Ascending aorta (tissue), 2 donors: ENCODE measurements around the gene ARF3. TPM values are rescaled to one million over a fixed set of nuclear protein-coding genes. Genes with fewer than 3 reads are reported as not detected.
"Not testable (repeated sequence)": the region's sequence is repeated elsewhere in the genome, so short reads cannot be mapped to it uniquely, and the experiment has no call there.

ENCODE experiments used
- DNase-seq, 2 donors: peaks; one replicate each; pipeline ENCODE4 v3.0.0-alpha.2; 2019; ENCODE audit warnings: low spot score in 2 of 2
- H3K27ac ChIP-seq, 2 donors: fragments of 200-600 bp; sonication (generic); one replicate each; pipeline ENCODE4 v1.5.1; 2016 to 2017; ENCODE audit warnings: mild to moderate bottlenecking in 1 of 2
- H3K27me3 ChIP-seq: fragments of 200-600 bp; sonication (generic); one replicate; pipeline ENCODE4 v1.5.1; 2017
- H3K36me3 ChIP-seq, 2 donors: fragments of 200-600 bp; sonication (generic); one replicate each; pipeline ENCODE4 v1.5.1; 2016
- H3K4me1 ChIP-seq, 2 donors: fragments of 200-600 bp; sonication (generic); one replicate each; pipeline ENCODE4 v1.5.1; 2016 to 2017; ENCODE audit warnings: mild to moderate bottlenecking in 1 of 2
- H3K4me3 ChIP-seq, 2 donors: fragments of 200-600 bp; sonication (generic); one replicate each; pipeline ENCODE4 v1.5.1; 2016 to 2017; ENCODE audit warnings: mild to moderate bottlenecking in 1 of 2
- H3K9me3 ChIP-seq, 2 donors: fragments of 200-600 bp; sonication (generic); one replicate each; pipeline ENCODE4 v1.5.1; 2016
- CTCF ChIP-seq, 3 experiments: fragments of 200-600 bp in 2 of 3; fragments of 450-650 bp in 1 of 3; sonication (generic) in 2 of 3; IDR thresholded peaks; one replicate each; pipeline ENCODE4 v1.5.1; 2016 to 2019; ENCODE audit warnings: antibody characterized with exemption in 3 of 3, mild to moderate bottlenecking in 1 of 3, moderate library complexity in 1 of 3
- intact Hi-C: fragments of 100-400 bp; cut with DNase I; formaldehyde crosslinking; loops from one replicate; pipeline ENCODE4 v1.15.1; 2023
- total RNA-seq: library from RNA; depleted of rRNA; stranded (reverse); fragments of >200 nt; gene quantifications from one replicate; pipeline ENCODE4 v1.1.0, GENCODE V29; 2016

Gene ARF3
- total RNA-seq, 1 donor from 2014 or later = 68.4 TPM

- Histone ChIP-seq H3K36me3 (peaks cover 0 to 1% of the 10 kb centered on the region in 2 donors), H3K27ac (no peak overlapping the region), H3K27me3 (no peaks in the 10 kb centered on the region), H3K4me3 (no peak overlapping the region), H3K9me3 (no peaks in the 10 kb centered on the region), H3K4me1 (no peaks in the 10 kb centered on the region)
- no peak for DNase-seq
- intact Hi-C loops = no loop called here
- no peak for TF ChIP-seq CTCF (IDR thresholded peaks at IDR 0.05)
These were observed 34.2 kb downstream of the ARF3 start for GRCh38 chr12:48923117-48923516.

- Histone ChIP-seq H3K9me3 (no peaks in the 10 kb centered on the region), H3K27ac (no peak overlapping the region), H3K36me3 (no peaks in the 10 kb centered on the region), H3K27me3 (no peaks in the 10 kb centered on the region), H3K4me1 (no peaks in the 10 kb centered on the region), H3K4me3 (no peak overlapping the region)
- intact Hi-C loops = no loop called here
- TF ChIP-seq CTCF (IDR thresholded peaks at IDR 0.05) = no peak
- no peak for DNase-seq
These were observed 39.3 kb downstream of the ARF3 start for GRCh38 chr12:48917857-48918537.

GRCh38 chr12:48910196-48910595, 47.1 kb downstream of the ARF3 start:
- H3K27me3 ChIP-seq = no peaks in the 10 kb centered on the region
- H3K4me3 ChIP-seq = no peak overlapping the region
- DNase-seq = no peak
- no peak for TF ChIP-seq CTCF (IDR thresholded peaks at IDR 0.05)
- H3K4me1 ChIP-seq = no peaks in the 10 kb centered on the region
- H3K9me3 ChIP-seq = no peaks in the 10 kb centered on the region
- no peak overlapping the region for H3K27ac ChIP-seq
- H3K36me3 ChIP-seq = no peaks in the 10 kb centered on the region
- intact Hi-C loops = no loop called here

- H3K27me3 ChIP-seq, H3K27ac ChIP-seq, H3K4me3 ChIP-seq, H3K9me3 ChIP-seq, H3K4me1 ChIP-seq, DNase-seq, H3K36me3 ChIP-seq, intact Hi-C loops: not testable (repeated sequence)
These were observed 47.6 kb downstream of the ARF3 start for GRCh38 chr12:48909698-48910097.

GRCh38 chr12:48907245-48907644, 50.0 kb downstream of the ARF3 start:
- no peak overlapping the region for H3K4me3 ChIP-seq
- DNase-seq = no peak
- intact Hi-C loops = no loop called here
- H3K4me1 ChIP-seq = peaks cover 0 to 6% of the 10 kb centered on the region in 2 donors
- H3K27me3 ChIP-seq = no peaks in the 10 kb centered on the region
- no peaks in the 10 kb centered on the region for H3K9me3 ChIP-seq
- no peak overlapping the region for H3K27ac ChIP-seq
- H3K36me3 ChIP-seq = no peaks in the 10 kb centered on the region
- TF ChIP-seq CTCF (IDR thresholded peaks at IDR 0.05) = no peak

GRCh38 chr12:48903982-48904411, 53.3 kb downstream of the ARF3 start:
- H3K9me3 ChIP-seq = no peaks in the 10 kb centered on the region
- peak overlapping the region; percentile 44 to 52 for H3K4me3 ChIP-seq
- no peaks in the 10 kb centered on the region for H3K36me3 ChIP-seq
- peaks cover 0 to 6% of the 10 kb centered on the region in 2 donors for H3K4me1 ChIP-seq
- intact Hi-C loops = no loop called here
- peak; percentile 41 to 63 (median 53) for TF ChIP-seq CTCF (IDR thresholded peaks at IDR 0.05)
- H3K27ac ChIP-seq = no peak overlapping the region
- peak in 1 of 2 donors; percentile 87 for DNase-seq
- H3K27me3 ChIP-seq = no peaks in the 10 kb centered on the region
